ENCODE data around the gene RECQL5.

RECQL5 gene

GRCh38 chr17:75661531-75661930, 5.4 kb downstream of the RECQL5 start:
- H2AK5ac ChIP-seq (ENCODE audit: low read length, severe bottlenecking), result no peak overlapping the region
- no peak overlapping the region for H3K4me3 ChIP-seq (ENCODE audit: insufficient read depth in 1 of 2, low read depth in 1 of 2, low read length in 2 of 2)
- H3K9me3 ChIP-seq (ENCODE audit: control insufficient read depth, low read length), result no peaks in the 10 kb centered on the region
- no peaks in the 10 kb centered on the region for H3K27me3 ChIP-seq (ENCODE audit: control insufficient read depth in 1 of 2, insufficient read depth in 1 of 2, low read length in 2 of 2)
- DNase-seq, result no peak
- no peak overlapping the region for H3K14ac ChIP-seq (ENCODE audit: low read length in 2 of 2)
- H3K4me2 ChIP-seq (ENCODE audit: low read length, poor library complexity, severe bottlenecking), result no peak overlapping the region
- no peak overlapping the region for H2AFZ ChIP-seq (ENCODE audit: low read depth, low read length)
- H2BK120ac ChIP-seq (ENCODE audit: low read depth, low read length), result no peak overlapping the region
- no peak overlapping the region for H3K18ac ChIP-seq (ENCODE audit: low read depth in 1 of 2, low read length in 2 of 2)
- no peak overlapping the region for H3K27ac ChIP-seq (ENCODE audit: low read length, poor library complexity, severe bottlenecking)
- no peak overlapping the region for H3K23ac ChIP-seq (ENCODE audit: low read length in 2 of 2)
- WGBS, result 96% methylated on average over 4 of the region's 4 CpGs
- no peak overlapping the region for H2BK12ac ChIP-seq (ENCODE audit: low read length in 2 of 2)
- H4K91ac ChIP-seq (ENCODE audit: low read length), result no peak overlapping the region
- H3K79me1 ChIP-seq (replicated peaks; ENCODE audit: low read length, poor library complexity, severe bottlenecking), result peaks cover 26% of the 10 kb centered on the region
- peaks cover 7% of the 10 kb centered on the region for H3K4me1 ChIP-seq (ENCODE audit: control insufficient read depth, insufficient read depth, low read depth, low read length)
- no peak overlapping the region for H2BK5ac ChIP-seq (ENCODE audit: low read depth, low read length, poor library complexity, severe bottlenecking)
- no peak overlapping the region for H2BK15ac ChIP-seq (ENCODE audit: low read depth, poor library complexity, severe bottlenecking)
- H3K4ac ChIP-seq (ENCODE audit: low read depth in 1 of 2, low read length in 2 of 2), result no peak overlapping the region
- no peak overlapping the region for H4K8ac ChIP-seq (ENCODE audit: low read length)
- H3K9ac ChIP-seq (ENCODE audit: low read length), result no peak overlapping the region
- peaks cover 38 to 62% of the 10 kb centered on the region in 2 experiments for H3K36me3 ChIP-seq (ENCODE audit: control insufficient read depth in 1 of 2, insufficient read depth in 2 of 2, low read depth in 1 of 2, low read length in 2 of 2)

- no peaks in the 10 kb centered on the region for H3K27me3 ChIP-seq (ENCODE audit: control insufficient read depth in 1 of 2, insufficient read depth in 1 of 2, low read length in 2 of 2)
- H2AK5ac ChIP-seq (ENCODE audit: low read length, severe bottlenecking), result no peak overlapping the region
- H4K8ac ChIP-seq (ENCODE audit: low read length), result no peak overlapping the region
- no peak overlapping the region for H3K9ac ChIP-seq (ENCODE audit: low read length)
- peaks cover 11% of the 10 kb centered on the region for H3K79me1 ChIP-seq (replicated peaks; ENCODE audit: low read length, poor library complexity, severe bottlenecking)
- no peak overlapping the region for H3K27ac ChIP-seq (ENCODE audit: low read length, poor library complexity, severe bottlenecking)
- DNase-seq, result no peak
- no peak overlapping the region for H3K18ac ChIP-seq (ENCODE audit: low read depth in 1 of 2, low read length in 2 of 2)
- H2BK12ac ChIP-seq (ENCODE audit: low read length in 2 of 2), result no peak overlapping the region
- no peak overlapping the region for H3K4ac ChIP-seq (ENCODE audit: low read depth in 1 of 2, low read length in 2 of 2)
- H2BK5ac ChIP-seq (ENCODE audit: low read depth, low read length, poor library complexity, severe bottlenecking), result no peak overlapping the region
- peaks cover 38 to 59% of the 10 kb centered on the region in 2 experiments for H3K36me3 ChIP-seq (ENCODE audit: control insufficient read depth in 1 of 2, insufficient read depth in 2 of 2, low read depth in 1 of 2, low read length in 2 of 2)
- no peak overlapping the region for H2AFZ ChIP-seq (ENCODE audit: low read depth, low read length)
- no peaks in the 10 kb centered on the region for H3K4me1 ChIP-seq (ENCODE audit: control insufficient read depth, insufficient read depth, low read depth, low read length)
- H4K91ac ChIP-seq (ENCODE audit: low read length), result peak overlapping the region; percentile 7
- H3K4me2 ChIP-seq (ENCODE audit: low read length, poor library complexity, severe bottlenecking), result no peak overlapping the region
- no peaks in the 10 kb centered on the region for H3K9me3 ChIP-seq (ENCODE audit: control insufficient read depth, low read length)
- no peak overlapping the region for H3K23ac ChIP-seq (ENCODE audit: low read length in 2 of 2)
- no peak overlapping the region for H2BK15ac ChIP-seq (ENCODE audit: low read depth, poor library complexity, severe bottlenecking)
- WGBS, result 96% methylated on average over 5 of the region's 5 CpGs
- no peak overlapping the region for H3K14ac ChIP-seq (ENCODE audit: low read length in 2 of 2)
- H2BK120ac ChIP-seq (ENCODE audit: low read depth, low read length), result no peak overlapping the region
- no peak overlapping the region for H3K4me3 ChIP-seq (ENCODE audit: insufficient read depth in 1 of 2, low read depth in 1 of 2, low read length in 2 of 2)
These were observed 8.7 kb downstream of the RECQL5 start for GRCh38 chr17:75658237-75658636.

GRCh38 chr17:75654176-75654575, 12.8 kb downstream of the RECQL5 start:
- no peak overlapping the region for H3K4me3 ChIP-seq (ENCODE audit: insufficient read depth in 1 of 2, low read depth in 1 of 2, low read length in 2 of 2)
- no peak overlapping the region for H3K14ac ChIP-seq (ENCODE audit: low read length in 2 of 2)
- H3K4me2 ChIP-seq (ENCODE audit: low read length, poor library complexity, severe bottlenecking), result no peak overlapping the region
- H3K27ac ChIP-seq (ENCODE audit: low read length, poor library complexity, severe bottlenecking), result no peak overlapping the region
- no peak overlapping the region for H2BK12ac ChIP-seq (ENCODE audit: low read length in 2 of 2)
- H3K4ac ChIP-seq (ENCODE audit: low read depth in 1 of 2, low read length in 2 of 2), result no peak overlapping the region
- H3K9me3 ChIP-seq (ENCODE audit: control insufficient read depth, low read length), result no peaks in the 10 kb centered on the region
- H3K27me3 ChIP-seq (ENCODE audit: control insufficient read depth in 1 of 2, insufficient read depth in 1 of 2, low read length in 2 of 2), result no peaks in the 10 kb centered on the region
- no peak overlapping the region for H3K18ac ChIP-seq (ENCODE audit: low read depth in 1 of 2, low read length in 2 of 2)
- H2BK15ac ChIP-seq (ENCODE audit: low read depth, poor library complexity, severe bottlenecking), result no peak overlapping the region
- DNase-seq, result no peak
- 93% methylated on average over 2 of the region's 2 CpGs for WGBS
- H3K23ac ChIP-seq (ENCODE audit: low read length in 2 of 2), result no peak overlapping the region
- no peak overlapping the region for H2BK120ac ChIP-seq (ENCODE audit: low read depth, low read length)
- no peak overlapping the region for H2AK5ac ChIP-seq (ENCODE audit: low read length, severe bottlenecking)
- H2AFZ ChIP-seq (ENCODE audit: low read depth, low read length), result no peak overlapping the region
- no peak overlapping the region for H3K9ac ChIP-seq (ENCODE audit: low read length)
- H4K91ac ChIP-seq (ENCODE audit: low read length), result no peak overlapping the region
- no peak overlapping the region for H4K8ac ChIP-seq (ENCODE audit: low read length)
- H3K36me3 ChIP-seq (ENCODE audit: control insufficient read depth in 1 of 2, insufficient read depth in 2 of 2, low read depth in 1 of 2, low read length in 2 of 2), result peaks cover 35 to 60% of the 10 kb centered on the region in 2 experiments
- no peak overlapping the region for H2BK5ac ChIP-seq (ENCODE audit: low read depth, low read length, poor library complexity, severe bottlenecking)
- H3K79me1 ChIP-seq (replicated peaks; ENCODE audit: low read length, poor library complexity, severe bottlenecking), result peaks cover 9% of the 10 kb centered on the region
- H3K4me1 ChIP-seq (ENCODE audit: control insufficient read depth, insufficient read depth, low read depth, low read length), result peaks cover 2% of the 10 kb centered on the region

DNA sequence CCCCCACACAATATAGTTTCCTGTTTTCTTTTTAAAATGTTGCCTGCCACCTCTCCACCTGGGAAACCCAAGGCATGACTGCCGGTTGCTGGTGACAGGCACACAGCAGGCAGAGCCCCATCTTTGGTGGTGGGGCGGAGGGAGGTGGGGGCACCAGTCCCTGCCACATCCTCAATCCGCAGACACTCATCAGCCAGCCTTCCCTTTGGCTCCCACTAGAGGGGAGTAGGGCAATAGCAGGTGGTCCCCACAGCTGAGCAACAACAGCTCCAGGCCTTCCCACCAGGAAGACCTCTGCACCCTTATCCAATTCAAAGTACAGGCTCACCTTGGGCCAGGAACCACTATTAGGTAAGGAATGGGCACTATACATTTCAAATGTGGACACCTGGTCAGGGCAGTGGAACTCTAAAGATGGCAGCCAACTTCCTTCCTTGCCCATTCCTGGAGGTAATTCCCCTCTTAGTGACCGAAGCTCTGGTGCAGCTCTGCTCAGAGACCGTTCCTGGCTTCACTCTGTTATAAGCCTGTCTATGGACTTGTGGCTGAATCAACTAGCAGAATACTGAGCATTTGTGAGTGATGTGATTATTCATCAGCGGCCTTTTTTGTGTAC, 13.9 kb downstream of the RECQL5 start:
- Histone ChIP-seq H4K91ac (ENCODE audit: low read length) (no peak overlapping the region), H2BK5ac (ENCODE audit: low read depth, low read length, poor library complexity, severe bottlenecking) (no peak overlapping the region), H2BK12ac (ENCODE audit: low read length in 2 of 2) (no peak overlapping the region), H3K9ac (ENCODE audit: low read length) (no peak overlapping the region), H2AFZ (ENCODE audit: low read depth, low read length) (no peak overlapping the region), H3K4me1 (ENCODE audit: control insufficient read depth, insufficient read depth, low read depth, low read length) (peaks cover 2% of the 10 kb centered on the region), H2BK15ac (ENCODE audit: low read depth, poor library complexity, severe bottlenecking) (no peak overlapping the region), H2BK120ac (ENCODE audit: low read depth, low read length) (no peak overlapping the region), H4K8ac (ENCODE audit: low read length) (no peak overlapping the region), H3K36me3 (ENCODE audit: control insufficient read depth in 1 of 2, insufficient read depth in 2 of 2, low read depth in 1 of 2, low read length in 2 of 2) (peaks cover 39 to 62% of the 10 kb centered on the region in 2 experiments), H3K27ac (ENCODE audit: low read length, poor library complexity, severe bottlenecking) (no peak overlapping the region), H3K27me3 (ENCODE audit: control insufficient read depth in 1 of 2, insufficient read depth in 1 of 2, low read length in 2 of 2) (no peaks in the 10 kb centered on the region), H3K23ac (ENCODE audit: low read length in 2 of 2) (no peak overlapping the region), H3K9me3 (ENCODE audit: control insufficient read depth, low read length) (no peaks in the 10 kb centered on the region), H3K79me1 (replicated peaks; ENCODE audit: low read length, poor library complexity, severe bottlenecking) (peaks cover 6% of the 10 kb centered on the region), H3K4me3 (ENCODE audit: insufficient read depth in 1 of 2, low read depth in 1 of 2, low read length in 2 of 2) (no peak overlapping the region), H2AK5ac (ENCODE audit: low read length, severe bottlenecking) (peak overlapping the region; percentile 27), H3K4ac (ENCODE audit: low read depth in 1 of 2, low read length in 2 of 2) (no peak overlapping the region), H3K4me2 (ENCODE audit: low read length, poor library complexity, severe bottlenecking) (no peak overlapping the region), H3K14ac (ENCODE audit: low read length in 2 of 2) (no peak overlapping the region), H3K18ac (ENCODE audit: low read depth in 1 of 2, low read length in 2 of 2) (no peak overlapping the region)
- 68% methylated on average over 5 of the region's 6 CpGs for WGBS
- peak; percentile 63 for DNase-seq
